Activated CD8-positive, alpha-beta memory T cell treated with anti-CD3 and anti-CD28 coated beads, Interleukin-2, amount 50 U/mL, for 4 hours (primary cell): ENCODE measurements around the gene AP3B1.

Source experiments
- DNase-seq: peaks from one replicate; pipeline ENCODE4 v3.0.0-alpha.2; 2020

AP3B1 gene, protein sequence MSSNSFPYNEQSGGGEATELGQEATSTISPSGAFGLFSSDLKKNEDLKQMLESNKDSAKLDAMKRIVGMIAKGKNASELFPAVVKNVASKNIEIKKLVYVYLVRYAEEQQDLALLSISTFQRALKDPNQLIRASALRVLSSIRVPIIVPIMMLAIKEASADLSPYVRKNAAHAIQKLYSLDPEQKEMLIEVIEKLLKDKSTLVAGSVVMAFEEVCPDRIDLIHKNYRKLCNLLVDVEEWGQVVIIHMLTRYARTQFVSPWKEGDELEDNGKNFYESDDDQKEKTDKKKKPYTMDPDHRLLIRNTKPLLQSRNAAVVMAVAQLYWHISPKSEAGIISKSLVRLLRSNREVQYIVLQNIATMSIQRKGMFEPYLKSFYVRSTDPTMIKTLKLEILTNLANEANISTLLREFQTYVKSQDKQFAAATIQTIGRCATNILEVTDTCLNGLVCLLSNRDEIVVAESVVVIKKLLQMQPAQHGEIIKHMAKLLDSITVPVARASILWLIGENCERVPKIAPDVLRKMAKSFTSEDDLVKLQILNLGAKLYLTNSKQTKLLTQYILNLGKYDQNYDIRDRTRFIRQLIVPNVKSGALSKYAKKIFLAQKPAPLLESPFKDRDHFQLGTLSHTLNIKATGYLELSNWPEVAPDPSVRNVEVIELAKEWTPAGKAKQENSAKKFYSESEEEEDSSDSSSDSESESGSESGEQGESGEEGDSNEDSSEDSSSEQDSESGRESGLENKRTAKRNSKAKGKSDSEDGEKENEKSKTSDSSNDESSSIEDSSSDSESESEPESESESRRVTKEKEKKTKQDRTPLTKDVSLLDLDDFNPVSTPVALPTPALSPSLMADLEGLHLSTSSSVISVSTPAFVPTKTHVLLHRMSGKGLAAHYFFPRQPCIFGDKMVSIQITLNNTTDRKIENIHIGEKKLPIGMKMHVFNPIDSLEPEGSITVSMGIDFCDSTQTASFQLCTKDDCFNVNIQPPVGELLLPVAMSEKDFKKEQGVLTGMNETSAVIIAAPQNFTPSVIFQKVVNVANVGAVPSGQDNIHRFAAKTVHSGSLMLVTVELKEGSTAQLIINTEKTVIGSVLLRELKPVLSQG

DNA sequence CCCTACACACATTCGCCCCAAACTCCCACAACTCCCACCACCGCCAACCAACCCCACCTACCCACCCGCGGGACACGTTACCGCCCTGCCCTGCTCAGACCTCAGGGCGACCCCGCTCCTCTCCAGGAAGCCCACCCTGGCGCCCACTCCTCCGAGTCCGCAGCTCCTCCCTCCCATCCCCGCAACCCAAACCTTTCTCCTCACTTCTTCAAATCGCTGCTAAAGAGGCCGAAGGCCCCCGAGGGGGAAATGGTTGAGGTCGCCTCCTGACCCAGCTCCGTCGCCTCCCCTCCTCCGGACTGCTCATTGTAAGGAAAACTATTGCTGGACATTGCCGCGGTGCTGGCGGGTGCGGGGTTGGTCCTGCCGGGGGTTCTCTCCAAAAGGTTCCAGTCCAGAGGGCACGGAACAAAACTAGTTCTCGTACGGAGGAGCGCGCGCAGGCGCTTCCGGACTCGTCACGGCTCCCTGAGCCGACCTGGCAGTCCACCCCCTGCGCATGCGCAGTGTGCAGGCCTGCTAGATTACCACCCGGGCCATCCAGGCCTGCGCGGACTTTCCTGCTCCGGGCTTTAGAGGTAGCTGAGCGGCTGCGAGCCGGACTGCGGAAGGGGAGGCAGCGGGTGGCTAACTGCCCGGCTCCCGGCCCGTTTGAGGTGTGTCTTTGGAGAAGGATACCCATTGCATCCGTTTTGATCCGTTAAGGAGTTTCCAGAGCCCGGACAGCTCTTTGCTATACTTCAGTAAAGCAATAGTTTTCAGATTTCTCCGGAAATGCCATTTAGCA lies at the start of gene AP3B1:
TSS of gene AP3B1 (minus strand) at position 451 of the 787 bp plus-strand sequence. CDS start at position 332, 119 bp downstream.
- DNase-seq, result peak; percentile 97

DNA sequence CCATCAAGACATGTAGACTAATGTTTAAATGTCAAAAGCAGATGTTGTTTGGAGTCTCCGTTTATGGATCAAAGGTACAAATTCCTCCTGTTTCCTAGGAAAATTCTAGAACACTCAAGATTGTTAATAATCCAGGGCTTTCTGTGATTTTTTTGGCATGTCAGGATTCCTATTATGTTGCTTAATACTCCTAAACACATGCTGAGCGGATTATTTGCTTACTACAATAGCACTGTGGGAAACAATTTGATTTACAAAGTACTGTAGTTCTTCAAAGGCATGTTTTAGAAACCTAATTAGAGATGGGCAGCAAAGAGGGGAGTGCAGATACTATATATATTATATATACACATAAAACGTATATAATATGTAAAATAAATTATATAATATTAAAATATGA lies 46.9 kb upstream of the AP3B1 start:
- no peak for DNase-seq

DNA sequence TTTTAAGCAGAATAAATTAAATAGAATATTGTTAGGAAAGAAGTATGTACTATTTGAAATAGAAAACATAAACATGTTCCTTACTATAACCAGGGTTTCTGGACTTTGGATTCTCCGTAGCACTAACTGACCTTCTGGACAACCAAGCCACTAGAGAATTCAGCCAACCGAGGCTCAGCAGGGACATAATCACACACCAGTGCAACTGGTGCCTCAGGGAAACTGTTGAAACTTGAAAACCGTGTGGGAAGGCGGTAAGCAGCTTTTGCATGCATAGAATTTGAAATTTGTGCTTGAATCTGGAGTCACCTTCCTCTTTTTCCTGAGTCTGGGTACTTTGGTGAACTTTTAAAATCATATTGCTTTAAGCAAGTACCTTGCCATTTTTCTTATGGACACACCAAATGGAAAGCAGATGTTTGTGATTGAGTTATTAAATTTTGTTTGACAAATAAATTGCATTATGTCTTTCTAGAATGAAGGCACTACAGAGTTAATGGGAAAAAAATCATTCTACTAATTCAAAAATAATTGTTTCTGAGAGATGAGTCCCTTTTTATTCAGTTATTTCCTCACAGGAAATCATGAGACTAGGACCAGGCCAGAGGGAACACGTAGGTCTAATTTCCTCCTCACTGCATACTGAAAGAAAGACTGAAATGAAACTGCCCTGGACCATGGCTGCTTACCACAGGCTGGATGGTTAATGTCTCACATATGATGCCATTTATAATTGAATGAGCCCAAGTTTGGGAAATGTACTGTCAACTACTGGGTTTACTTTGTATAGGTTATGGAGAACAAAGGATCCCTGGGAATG lies 45.3 kb upstream of the AP3B1 start:
- DNase-seq, result no peak

DNA sequence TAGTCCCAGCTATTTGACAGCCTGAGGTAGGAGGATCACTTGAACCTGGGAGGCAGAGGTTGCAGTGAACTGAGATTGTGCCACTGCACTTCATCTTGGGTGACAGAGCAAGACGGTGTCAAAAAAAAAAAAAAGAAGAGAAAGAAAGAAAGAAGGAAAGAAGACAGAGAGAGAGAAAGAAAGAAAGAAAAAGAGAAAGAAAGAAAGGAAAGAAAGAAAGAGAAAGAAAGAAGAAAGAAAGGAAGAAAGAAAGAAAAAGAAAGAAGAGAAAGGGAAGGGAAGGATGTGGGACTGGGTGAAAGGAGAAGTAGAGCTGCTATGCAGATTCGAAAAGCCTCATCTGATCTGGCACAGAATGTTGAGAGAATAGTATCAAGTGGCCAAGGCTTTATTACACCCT lies 42.2 kb upstream of the AP3B1 start:
- no peak for DNase-seq

DNA sequence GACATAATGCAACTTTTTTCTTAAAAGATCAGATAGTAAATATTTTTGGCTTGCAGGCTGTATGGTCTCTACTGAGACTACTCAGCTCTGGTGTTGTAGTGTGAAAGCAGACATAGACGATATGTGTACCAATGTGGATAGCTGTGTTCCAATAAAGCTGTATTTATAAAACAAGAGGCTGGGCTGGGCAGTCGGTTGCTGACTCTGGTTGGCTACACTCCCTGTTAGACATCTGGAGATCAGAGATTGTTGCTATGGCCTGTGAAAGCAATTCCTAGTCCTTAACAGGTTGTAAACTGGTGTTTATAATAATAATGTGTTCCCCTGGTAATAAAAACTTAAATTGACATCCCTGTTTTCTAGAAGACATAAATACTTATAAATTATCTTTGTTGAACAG lies 41.5 kb upstream of the AP3B1 start:
- no peak for DNase-seq

DNA sequence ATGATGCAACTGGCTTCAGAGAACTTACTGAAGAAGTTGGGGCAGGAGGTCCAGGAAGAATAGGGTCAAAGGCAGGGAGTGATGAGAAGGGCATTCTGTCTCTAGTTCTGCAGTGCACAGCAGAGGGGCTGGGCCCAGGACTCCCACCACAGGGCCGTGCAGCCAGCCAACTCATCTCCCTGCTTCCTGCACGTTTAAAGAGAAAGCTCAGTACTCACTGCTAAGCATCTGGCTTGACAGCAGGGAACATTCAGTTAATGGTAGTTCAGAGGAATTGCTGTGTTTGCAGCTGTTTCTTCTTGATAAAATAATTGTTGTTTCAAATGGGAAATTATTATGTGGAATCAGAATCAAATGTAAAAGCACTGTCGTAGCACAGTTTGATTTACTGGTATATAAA lies 40.3 kb upstream of the AP3B1 start:
- DNase-seq, result no peak

DNA sequence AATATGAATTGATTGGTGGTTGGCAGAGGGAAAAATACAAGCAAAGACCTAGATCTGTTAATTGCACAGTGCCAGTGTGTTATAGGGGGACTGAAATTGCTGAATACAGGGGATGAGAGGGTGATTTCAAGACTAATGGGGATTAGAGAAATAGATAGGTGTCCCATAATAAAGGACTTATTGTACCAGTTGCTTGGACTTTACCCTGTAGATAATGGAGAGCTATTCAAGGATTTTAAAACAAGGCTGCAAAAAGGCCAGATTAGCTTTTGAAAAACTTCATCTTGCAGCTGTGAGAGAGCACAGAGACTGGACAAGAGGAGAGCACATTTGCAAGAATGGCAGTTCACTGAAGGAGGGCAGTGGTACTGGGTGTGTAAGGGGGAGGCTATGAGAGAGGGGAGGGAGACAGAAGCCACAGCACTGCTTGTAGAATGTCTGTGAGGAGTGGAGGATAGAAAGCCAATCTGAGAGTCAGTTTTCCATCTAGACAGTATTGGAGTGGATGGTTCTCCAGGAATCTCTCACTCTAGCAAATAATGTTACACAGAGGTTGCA lies 37.1 kb upstream of the AP3B1 start:
- no peak for DNase-seq

DNA sequence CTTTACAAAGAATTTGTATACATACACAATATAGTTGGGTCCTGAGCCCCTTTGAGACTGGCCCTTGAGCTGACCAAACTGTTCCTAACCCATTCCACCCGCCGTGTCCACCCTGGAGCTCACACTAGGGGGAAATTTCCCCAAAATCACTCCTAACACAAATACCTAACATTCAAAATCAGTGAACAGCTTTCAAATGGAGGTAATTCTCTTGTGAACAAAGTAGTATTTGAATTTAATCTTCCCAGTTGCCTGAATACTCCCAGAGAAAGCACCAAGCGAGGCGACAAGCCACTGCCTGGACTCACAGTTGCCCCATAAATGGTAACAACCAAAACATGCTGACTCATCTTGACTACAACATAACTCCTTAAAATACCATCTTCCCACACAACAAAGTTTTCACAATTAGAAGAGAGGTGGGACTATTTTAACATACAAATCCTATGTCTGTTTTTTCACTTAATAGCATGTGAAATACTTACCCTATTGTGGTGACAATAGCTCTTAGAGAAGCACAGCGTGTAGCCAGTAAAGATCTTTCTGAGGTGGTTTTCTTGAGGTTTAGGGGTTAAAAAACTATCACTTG lies 34.2 kb upstream of the AP3B1 start:
- DNase-seq, result no peak

DNA sequence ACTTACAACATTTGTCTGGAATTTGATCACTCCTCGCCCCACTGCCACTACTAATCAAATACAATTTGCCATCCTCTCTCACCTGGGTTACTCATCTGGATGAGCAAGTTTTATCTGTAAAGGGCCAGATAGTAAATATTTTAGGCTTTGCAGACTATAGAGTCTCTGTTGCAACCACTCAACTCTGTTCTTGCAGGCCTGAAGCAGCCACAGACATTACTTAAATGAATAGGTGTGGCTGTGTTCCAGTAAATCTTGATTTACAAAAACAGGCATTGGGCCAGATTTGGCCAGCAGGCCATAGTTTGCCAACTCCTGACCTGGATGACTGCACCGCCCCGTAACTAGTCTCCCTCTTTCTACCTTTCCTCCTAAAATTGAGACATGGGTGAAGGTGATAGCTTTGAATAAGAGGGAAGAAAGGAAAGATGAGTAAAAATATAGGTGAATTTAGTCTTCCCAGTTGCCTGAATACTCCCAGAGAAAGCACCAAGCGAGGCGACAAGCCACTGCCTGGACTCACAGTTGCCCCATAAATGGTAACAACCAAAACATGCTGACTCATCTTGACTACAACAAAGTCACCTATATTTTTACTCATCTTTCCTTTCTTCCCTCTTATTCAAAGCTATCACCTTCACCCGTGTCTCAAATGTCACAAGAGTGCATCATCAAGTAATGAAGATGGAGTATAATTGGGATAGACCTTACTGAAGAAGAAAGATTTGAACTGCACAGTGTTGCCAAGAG lies 33.4 kb upstream of the AP3B1 start:
- no peak for DNase-seq

DNA sequence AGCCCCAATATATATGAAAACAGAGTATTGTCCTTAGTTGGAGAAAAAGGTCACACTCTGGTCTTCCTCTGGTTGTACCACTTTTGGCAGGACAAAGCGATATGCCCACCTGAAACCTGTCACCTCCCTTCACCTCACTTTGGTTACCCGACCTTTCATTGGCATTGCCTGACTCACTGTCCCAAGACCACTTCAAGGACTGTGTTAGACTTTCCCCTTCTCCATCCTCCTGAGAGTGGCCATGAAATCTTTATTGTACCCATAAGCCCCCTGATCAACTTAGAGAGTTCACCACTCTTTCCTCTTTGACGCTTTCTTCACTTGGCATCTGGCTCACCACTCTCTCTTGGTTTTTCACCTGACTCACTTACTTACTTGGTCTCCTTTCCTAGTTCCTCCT lies 32.4 kb upstream of the AP3B1 start:
- no peak for DNase-seq

DNA sequence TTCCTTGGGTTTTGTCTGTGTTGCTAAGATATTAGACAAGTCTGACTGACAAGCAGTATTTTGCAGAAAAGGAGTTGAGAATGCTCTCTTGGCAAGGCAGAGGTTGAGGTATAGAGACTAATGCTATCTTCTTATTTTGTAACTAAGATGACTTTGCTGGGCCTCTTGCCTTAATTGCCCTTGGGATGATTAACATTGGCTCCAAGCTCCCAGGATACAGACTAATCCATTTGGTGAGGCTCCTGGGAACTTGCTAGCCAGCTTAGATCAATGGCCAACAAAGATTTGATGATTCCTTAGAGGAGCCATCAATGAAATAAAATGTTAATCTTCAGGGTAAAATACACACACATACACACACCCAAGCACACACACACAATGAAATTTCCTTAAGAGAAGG lies 28.7 kb upstream of the AP3B1 start:
- no peak for DNase-seq

DNA sequence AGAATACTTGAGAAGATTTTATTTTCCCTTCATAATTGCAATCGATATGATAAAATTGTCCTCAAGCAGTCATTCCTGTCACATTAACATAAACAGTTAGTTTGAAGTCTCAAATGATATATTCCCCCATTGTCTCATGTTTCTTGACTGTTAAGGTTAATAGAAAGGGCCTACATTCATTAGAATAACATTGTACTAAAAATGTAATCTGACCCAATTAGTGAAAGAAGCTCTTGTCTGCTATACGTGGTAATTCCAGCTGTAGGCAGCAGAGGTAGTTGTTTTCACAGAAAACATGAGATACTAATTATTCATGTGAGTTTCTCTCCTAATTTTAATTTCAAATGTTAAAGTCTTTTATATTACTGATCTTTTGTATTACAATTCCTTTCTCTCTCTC lies 25.9 kb upstream of the AP3B1 start:
- no peak for DNase-seq

DNA sequence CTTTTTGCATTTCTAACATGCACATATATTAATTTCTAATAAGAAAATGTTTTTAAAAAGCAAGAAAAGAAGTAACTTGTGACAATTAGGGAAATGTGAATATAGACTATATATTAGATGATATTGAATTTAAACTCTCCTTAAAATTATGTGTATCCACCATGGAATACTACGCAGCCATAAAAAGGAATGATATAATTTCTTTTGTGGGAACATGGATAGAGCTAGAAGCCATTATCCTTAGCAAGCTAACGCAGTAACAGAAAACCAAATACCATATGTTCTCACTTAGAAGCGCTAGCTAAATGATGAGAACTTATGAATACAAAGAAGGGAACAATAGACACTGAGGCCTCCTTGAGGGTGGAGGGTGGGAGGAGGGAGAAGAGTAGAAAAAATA lies 23.8 kb upstream of the AP3B1 start:
- DNase-seq, result no peak

DNA sequence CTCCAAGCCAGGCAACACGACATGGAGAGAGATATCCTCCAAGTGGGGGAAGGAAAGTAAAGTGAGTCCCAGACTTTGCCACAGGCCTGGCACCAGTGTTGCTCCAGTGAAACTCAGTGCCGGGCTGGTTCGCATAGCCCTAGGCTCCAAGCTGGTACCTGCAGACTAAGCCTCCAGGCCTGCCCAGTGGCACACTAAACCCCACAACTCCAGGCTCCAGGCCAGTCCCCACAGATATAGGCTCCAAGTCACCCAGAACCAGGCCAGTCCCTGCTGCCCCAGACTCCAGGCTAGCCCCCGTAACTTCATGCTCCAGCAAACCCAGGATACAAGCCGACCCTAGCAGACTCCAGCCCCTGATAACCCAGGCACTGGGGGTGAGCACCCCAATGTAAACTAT lies 23.0 kb upstream of the AP3B1 start:
- no peak for DNase-seq

DNA sequence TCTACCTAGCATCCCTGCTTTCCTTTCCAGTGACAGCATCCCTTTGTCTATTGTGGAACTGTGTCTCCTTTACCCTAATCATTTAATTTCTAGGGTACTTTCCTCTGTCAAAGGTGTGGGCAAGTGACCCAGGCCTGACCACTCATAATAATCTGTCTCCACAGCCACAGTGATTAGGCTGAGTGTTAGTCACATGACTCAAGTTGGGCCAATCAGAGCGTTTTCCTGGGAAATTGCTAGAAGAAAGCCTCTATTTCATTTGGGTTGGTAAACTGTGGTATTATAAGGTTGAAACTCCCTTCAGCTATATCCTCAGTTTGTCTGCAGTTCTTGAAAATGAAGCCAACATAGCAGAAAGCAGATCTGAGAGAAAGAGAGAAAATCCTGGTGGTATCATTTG lies 14.2 kb upstream of the AP3B1 start:
- DNase-seq, result no peak

DNA sequence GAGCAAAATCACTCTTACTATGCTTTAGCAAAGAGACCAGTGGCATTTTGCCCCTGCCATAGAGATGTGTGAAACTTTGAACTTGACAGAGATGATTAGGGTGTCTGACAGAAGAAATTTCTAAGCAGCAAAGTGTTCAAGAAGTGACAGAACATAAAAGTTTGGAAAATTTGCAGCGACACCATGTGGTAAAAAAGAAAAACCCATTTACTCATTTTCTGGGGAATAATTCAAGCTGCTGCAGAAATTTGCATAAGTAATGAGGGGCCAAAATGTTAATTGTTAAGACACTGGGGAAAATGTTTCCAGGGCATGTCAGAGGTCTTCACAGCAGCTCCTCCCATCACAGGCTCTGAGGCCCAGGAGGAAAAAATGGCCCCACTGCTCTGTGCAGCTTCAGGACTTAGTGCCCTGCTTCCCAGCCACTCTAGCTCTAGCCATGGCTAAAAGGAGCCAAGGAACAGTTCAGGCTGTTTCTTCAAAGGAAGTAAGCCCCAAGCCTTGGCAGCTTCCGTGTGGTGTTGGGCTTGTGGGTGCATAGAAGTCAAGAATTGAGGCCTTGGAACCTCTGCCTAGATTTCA lies 6.1 kb upstream of the AP3B1 start:
- DNase-seq, result no peak

DNA sequence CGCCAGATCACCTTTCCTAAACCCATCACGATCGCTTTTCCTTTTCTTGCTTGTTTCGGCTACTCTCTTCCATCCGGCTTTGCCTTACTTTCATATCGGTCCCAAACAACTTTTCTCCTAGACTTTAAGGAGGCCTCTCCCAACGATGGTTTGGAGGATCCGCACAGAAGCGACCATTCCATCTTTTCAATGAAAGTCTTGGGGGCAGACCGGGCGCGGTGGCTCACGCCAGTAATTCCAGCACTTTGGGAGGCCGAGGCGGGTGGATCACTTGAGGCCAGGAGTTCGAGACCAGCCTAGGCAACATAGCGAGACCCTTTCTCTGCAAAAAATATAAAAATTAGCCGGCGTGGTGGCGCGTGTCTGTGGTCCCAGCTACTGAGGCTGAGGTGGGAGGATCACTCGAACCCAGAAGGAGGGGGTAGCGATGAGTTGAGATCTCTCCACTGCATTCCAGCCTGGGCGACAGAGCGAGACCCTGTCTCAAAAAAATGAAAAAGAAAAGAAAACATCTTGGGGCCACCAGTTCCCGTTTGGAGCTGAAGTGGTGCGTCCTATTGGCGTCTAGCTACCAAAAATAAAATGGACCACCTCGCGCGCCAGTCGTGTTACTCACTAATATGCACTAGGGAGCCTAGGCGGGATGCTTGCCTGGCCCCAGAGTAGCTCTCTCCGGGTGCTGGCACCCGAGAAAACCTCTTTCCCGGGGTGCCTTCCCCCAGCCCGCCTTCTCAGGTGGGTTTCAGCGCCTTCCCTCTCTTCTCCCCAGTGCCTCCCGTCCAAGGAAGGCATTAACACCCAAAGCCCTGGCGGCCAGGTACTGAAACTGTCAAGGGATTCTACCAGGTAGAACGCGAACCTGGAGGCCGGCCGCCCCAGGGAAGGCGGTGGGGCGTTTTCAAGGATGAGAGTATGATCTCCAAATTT lies 800 bp upstream of the AP3B1 start:
- DNase-seq, result peak; percentile 46

DNA sequence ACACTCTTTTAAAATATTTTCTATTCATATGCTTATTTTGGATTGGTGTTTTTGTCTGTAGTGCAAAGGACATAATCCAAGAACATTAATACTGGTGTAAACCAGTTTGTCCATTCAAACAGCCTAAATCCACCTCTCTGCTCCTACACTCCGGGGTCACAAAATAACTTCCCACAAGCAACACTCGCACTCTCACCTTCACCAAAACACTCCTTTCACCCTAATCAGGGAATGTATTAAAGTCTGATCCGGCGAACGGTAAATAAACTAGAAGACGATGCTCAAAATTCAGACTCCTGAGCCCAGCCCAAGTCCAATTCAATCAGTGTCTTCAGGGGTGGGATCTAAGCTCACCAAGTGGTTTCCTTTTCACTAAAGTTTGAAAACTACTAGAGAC lies 649 bp downstream of the AP3B1 start:
- DNase-seq, result no peak

DNA sequence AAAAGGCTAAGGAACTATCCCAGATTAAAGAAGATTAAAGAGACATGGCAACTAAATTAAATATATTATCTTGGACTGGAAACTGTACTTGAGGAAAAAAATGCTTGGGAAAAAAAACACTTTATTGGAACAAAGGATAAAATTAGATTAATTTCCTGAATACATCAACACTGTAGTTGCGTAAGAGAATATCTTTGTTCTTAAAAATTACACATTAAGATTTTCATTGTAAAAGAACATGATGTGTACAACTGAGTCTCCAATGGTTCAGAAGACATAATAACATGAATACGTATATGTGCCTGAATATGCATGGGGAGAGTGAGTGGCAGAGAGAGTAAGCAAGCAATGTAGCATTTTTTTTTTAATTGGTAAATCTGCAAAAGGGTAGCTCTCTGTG lies 2.8 kb downstream of the AP3B1 start:
- no peak for DNase-seq
